ENCODE measurements around the gene ZNF598.

GRCh38 chr16:2028146-2028545 is 18.5 kb upstream of the ZNF598 start:
- TF ChIP-seq CTCF (IDR thresholded peaks at IDR 0.05; ENCODE audit: insufficient read depth, low read depth, low read length) (no peak), EZH2 (IDR thresholded peaks at IDR 0.05; ENCODE audit: insufficient read depth, low read length) (no peak)

Measured in astrocyte (in vitro differentiated cells and primary cell).